ENCODE results near the gene MTA1.

Gene MTA1

GRCh38 chr14:105423488-105424195, 4.0 kb downstream of the MTA1 start:
- peaks cover 61% of the 10 kb centered on the region for H3K36me3 Mint-ChIP-seq
- no peaks in the 10 kb centered on the region for H3K9me3 Mint-ChIP-seq
- no peak for ATAC-seq
- no peak overlapping the region for H3K4me3 Mint-ChIP-seq
- H3K4me1 Mint-ChIP-seq = peaks cover 45% of the 10 kb centered on the region
- no peak for DNase-seq (ENCODE audit: low spot score in 2 of 2)
- no peak overlapping the region for H3K27ac Mint-ChIP-seq

- ATAC-seq (no peak), DNase-seq (ENCODE audit: low spot score in 2 of 2) (no peak)
- Mint-ChIP-seq H3K4me3 (no peak overlapping the region), H3K4me1 (peaks cover 40% of the 10 kb centered on the region), H3K27ac (no peak overlapping the region), H3K9me3 (no peaks in the 10 kb centered on the region), H3K36me3 (peaks cover 73% of the 10 kb centered on the region)
Measured at GRCh38 chr14:105424861-105425260, 5.2 kb downstream of the MTA1 start.

- no peak overlapping the region for H3K27ac Mint-ChIP-seq
- no peaks in the 10 kb centered on the region for H3K9me3 Mint-ChIP-seq
- ATAC-seq (no peak), DNase-seq (ENCODE audit: low spot score in 2 of 2) (no peak)
- H3K4me1 Mint-ChIP-seq = peaks cover 41% of the 10 kb centered on the region
- H3K4me3 Mint-ChIP-seq = no peak overlapping the region
- peaks cover 78% of the 10 kb centered on the region for H3K36me3 Mint-ChIP-seq
Measured at GRCh38 chr14:105425823-105426247, 6.2 kb downstream of the MTA1 start.

GRCh38 chr14:105426416-105427130, 6.9 kb downstream of the MTA1 start:
- H3K36me3 Mint-ChIP-seq = peaks cover 77% of the 10 kb centered on the region
- peak overlapping the region; percentile 45 for H3K27ac Mint-ChIP-seq
- H3K4me1 Mint-ChIP-seq = peaks cover 34% of the 10 kb centered on the region

GRCh38 chr14:105427412-105427811, 7.8 kb downstream of the MTA1 start:
- no peak for DNase-seq (ENCODE audit: low spot score in 2 of 2)
- Mint-ChIP-seq H3K9me3 (no peaks in the 10 kb centered on the region), H3K4me1 (peaks cover 26% of the 10 kb centered on the region), H3K4me3 (no peak overlapping the region), H3K27ac (peak overlapping the region; percentile 45), H3K36me3 (peaks cover 69% of the 10 kb centered on the region)
- no peak for ATAC-seq

More at GRCh38 chr14:105426416-105427130, 6.9 kb downstream of the MTA1 start:
- Mint-ChIP-seq H3K4me3 (no peak overlapping the region), H3K9me3 (no peaks in the 10 kb centered on the region)
- no peak for DNase-seq (ENCODE audit: low spot score in 2 of 2)
- no peak for ATAC-seq

GRCh38 chr14:105427936-105428485, 8.4 kb downstream of the MTA1 start:
- DNase-seq (ENCODE audit: low spot score in 2 of 2) (no peak), ATAC-seq (no peak)
- Mint-ChIP-seq H3K4me1 (peaks cover 21% of the 10 kb centered on the region), H3K9me3 (no peaks in the 10 kb centered on the region), H3K4me3 (no peak overlapping the region), H3K36me3 (peaks cover 64% of the 10 kb centered on the region), H3K27ac (no peak overlapping the region)

- Mint-ChIP-seq H3K4me3 (no peak overlapping the region), H3K36me3 (peaks cover 50% of the 10 kb centered on the region), H3K9me3 (no peaks in the 10 kb centered on the region), H3K4me1 (peaks cover 25% of the 10 kb centered on the region), H3K27ac (no peak overlapping the region)
- no peak for DNase-seq (ENCODE audit: low spot score in 2 of 2)
- no peak for ATAC-seq
Measured at GRCh38 chr14:105430042-105430441, 10.4 kb downstream of the MTA1 start.

GRCh38 chr14:105430565-105430964, 10.9 kb downstream of the MTA1 start:
- H3K9me3 Mint-ChIP-seq = no peaks in the 10 kb centered on the region
- DNase-seq (ENCODE audit: low spot score in 2 of 2) (no peak), ATAC-seq (no peak)
- H3K4me3 Mint-ChIP-seq = no peak overlapping the region
- peaks cover 30% of the 10 kb centered on the region for H3K4me1 Mint-ChIP-seq
- H3K36me3 Mint-ChIP-seq = peaks cover 50% of the 10 kb centered on the region
- H3K27ac Mint-ChIP-seq = no peak overlapping the region

- no peak for ATAC-seq
- Mint-ChIP-seq H3K36me3 (peaks cover 46% of the 10 kb centered on the region), H3K4me3 (no peak overlapping the region)
Measured at GRCh38 chr14:105431256-105431655, 11.6 kb downstream of the MTA1 start.

GRCh38 chr14:105432657-105433056, 13.0 kb downstream of the MTA1 start:
- Mint-ChIP-seq H3K9me3 (no peaks in the 10 kb centered on the region), H3K36me3 (peaks cover 39% of the 10 kb centered on the region), H3K4me3 (no peak overlapping the region), H3K27ac (no peak overlapping the region), H3K4me1 (peaks cover 24% of the 10 kb centered on the region)
- DNase-seq (ENCODE audit: low spot score in 2 of 2) (no peak), ATAC-seq (no peak)

More at GRCh38 chr14:105431256-105431655, 11.6 kb downstream of the MTA1 start:
- no peak for DNase-seq (ENCODE audit: low spot score in 2 of 2)
- no peaks in the 10 kb centered on the region for H3K9me3 Mint-ChIP-seq
- peaks cover 32% of the 10 kb centered on the region for H3K4me1 Mint-ChIP-seq
- H3K27ac Mint-ChIP-seq = no peak overlapping the region

- H3K4me3 Mint-ChIP-seq = no peak overlapping the region
- H3K27ac Mint-ChIP-seq = no peak overlapping the region
Measured at GRCh38 chr14:105433161-105433605, 13.6 kb downstream of the MTA1 start.

GRCh38 chr14:105436402-105436801, 16.8 kb downstream of the MTA1 start:
- H3K36me3 Mint-ChIP-seq = peaks cover 7% of the 10 kb centered on the region
- H3K9me3 Mint-ChIP-seq = no peaks in the 10 kb centered on the region
- H3K4me3 Mint-ChIP-seq = no peak overlapping the region
- no peak overlapping the region for H3K27ac Mint-ChIP-seq
- DNase-seq (ENCODE audit: low spot score in 2 of 2) = no peak
- no peak for ATAC-seq
- peaks cover 24% of the 10 kb centered on the region for H3K4me1 Mint-ChIP-seq

More at GRCh38 chr14:105433161-105433605, 13.6 kb downstream of the MTA1 start:
- H3K36me3 Mint-ChIP-seq = peaks cover 36% of the 10 kb centered on the region
- no peaks in the 10 kb centered on the region for H3K9me3 Mint-ChIP-seq
- peaks cover 24% of the 10 kb centered on the region for H3K4me1 Mint-ChIP-seq
- ATAC-seq (no peak), DNase-seq (ENCODE audit: low spot score in 2 of 2) (no peak)

GRCh38 chr14:105436891-105437722, 17.5 kb downstream of the MTA1 start:
- ATAC-seq (no peak), DNase-seq (ENCODE audit: low spot score in 2 of 2) (no peak)
- Mint-ChIP-seq H3K27ac (no peak overlapping the region), H3K9me3 (no peaks in the 10 kb centered on the region), H3K4me1 (peaks cover 30% of the 10 kb centered on the region), H3K4me3 (no peak overlapping the region), H3K36me3 (peaks cover 13% of the 10 kb centered on the region)

- ATAC-seq = no peak
- Mint-ChIP-seq H3K9me3 (no peaks in the 10 kb centered on the region), H3K27ac (no peak overlapping the region), H3K36me3 (peaks cover 19% of the 10 kb centered on the region), H3K4me1 (peaks cover 34% of the 10 kb centered on the region), H3K4me3 (no peak overlapping the region)
- no peak for DNase-seq (ENCODE audit: low spot score in 2 of 2)
Measured at GRCh38 chr14:105437723-105438500, 18.3 kb downstream of the MTA1 start.

Measured in stimulated activated effector memory CD8-positive, alpha-beta T cell treated with anti-CD3 and anti-CD28 coated beads, Interleukin-12 subunit alpha, Interleukin-12 subunit beta, amount 100 ng/mL, for 72 hours (primary cell).